ENCODE data around the gene SNRNP40.

SNRNP40 gene

DNA sequence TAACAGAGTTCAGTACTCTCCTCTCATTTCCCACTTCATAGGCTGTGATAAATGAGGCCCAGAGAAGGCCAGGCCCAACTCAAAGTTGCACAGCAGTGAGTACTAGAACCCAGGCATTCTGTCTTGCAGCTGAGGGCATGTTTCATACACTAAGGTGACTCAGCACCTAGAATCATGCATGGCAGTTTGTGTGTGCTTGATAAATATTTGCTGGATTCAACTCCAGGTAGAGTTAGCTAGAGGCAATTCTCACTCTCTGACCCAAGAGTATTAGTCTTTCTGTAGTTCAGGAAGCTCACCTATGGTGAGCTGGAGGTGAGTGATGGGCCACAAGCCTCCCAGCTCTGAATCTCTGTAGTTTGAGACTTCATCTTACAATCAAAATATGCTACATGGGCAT is 67.6 kb downstream of the SNRNP40 start:
- DNase-seq = no peak

- peak; percentile 20 for DNase-seq
Observed at GRCh38 chr1:31227891-31228568, 68.6 kb downstream of the SNRNP40 start.

- DNase-seq = no peak
Observed at GRCh38 chr1:31224068-31224467, 72.5 kb downstream of the SNRNP40 start.

- no peak for DNase-seq
Observed at GRCh38 chr1:31222176-31222575, 74.4 kb downstream of the SNRNP40 start.

DNA sequence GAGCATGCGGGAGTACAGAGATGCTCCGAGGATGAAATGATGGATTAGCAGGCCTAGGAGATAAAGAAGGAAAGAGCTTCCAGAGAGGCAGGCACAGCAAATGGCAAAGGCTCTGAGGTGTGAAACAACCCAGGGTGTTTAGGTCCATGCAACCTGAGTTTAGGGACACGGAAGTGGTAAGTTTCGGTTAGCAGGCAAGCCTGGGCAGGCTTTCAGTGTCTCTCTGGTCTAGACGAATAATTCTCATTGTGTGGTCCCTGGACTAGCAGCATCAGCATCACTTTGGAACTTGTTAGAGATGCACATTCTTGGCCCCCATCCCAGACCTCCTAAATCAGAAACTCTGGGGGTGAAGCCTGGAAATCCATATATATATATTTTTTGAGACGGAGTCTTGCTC is 75.5 kb downstream of the SNRNP40 start:
- no peak for DNase-seq

DNA sequence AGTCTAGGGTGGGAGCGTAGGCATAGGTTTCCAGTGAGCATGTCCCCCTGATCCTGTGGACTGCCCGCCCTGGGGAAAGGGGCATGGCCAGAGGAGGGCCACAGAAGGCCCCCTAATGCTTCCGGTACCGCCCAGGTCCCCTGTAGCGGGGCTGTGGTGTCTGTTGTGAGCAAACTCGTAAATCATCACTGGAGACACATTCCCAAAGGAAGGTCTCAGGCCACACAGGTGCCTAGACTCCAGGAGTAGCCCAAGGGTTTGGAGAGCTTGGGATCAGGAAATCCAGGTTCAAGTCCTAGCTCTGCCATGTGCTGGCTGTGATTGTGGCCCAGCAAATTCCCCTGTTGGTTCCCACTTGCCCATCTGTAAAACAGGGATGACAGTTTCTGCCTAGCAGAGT is 77.1 kb downstream of the SNRNP40 start:
- no peak for DNase-seq

DNA sequence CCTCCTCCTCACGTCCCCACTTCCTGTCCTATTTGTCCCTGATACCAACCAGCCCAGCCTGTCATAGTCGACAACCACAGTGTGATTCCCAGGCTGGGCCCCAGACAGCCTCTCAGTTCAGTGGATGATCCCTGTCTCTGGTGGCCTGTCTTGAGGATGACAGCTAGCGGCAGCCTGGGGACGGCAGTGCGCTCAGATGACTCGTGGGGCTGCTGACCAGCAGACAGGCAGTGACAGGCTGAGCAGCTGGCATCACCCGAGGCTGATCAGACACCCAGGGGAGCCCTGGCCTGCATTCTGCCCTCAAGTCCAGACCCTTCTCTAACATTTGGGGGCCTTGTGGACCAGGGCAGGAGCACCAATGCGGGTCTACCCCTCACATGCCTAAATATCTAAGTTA is 77.9 kb downstream of the SNRNP40 start:
- no peak for DNase-seq

GRCh38 chr1:31216016-31216415 is 80.6 kb downstream of the SNRNP40 start:
- peak; percentile 79 for DNase-seq

GRCh38 chr1:31215065-31215570 is 81.5 kb downstream of the SNRNP40 start:
- DNase-seq = no peak

DNA sequence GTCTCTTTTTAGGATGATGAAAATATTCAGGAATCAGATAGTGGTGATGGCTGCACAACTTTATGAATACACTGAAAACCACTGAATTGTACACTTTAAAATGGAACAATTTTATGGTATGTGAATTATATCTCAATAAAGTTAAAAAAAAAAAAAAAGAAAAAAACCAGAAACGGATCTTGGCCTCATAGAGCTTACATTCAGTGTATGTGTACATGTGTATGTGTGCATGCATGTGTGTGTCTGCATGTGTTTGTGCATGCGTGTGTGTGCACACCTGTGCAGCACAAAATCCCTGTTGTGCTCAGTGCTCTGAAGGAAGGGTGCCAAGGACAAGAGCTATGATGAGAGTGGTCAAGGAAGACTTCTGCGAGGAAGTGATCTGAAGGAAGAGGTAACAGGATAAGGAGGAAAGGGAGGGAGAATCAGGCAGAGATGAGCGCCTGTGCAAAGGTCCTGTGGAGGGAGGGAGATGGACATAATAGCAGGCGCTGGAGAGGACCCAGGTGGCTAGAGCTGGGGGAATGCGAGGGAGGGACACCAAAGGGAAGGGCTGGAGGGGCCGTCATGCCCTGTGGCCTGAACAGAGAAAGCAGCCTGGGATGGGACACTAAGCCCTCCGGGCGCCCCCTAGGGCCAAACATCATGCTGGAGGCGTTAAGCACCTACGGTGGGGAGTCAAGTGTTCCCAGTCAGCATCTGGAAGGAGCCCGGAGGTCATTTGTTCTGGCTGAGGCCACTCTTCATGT is 82.1 kb downstream of the SNRNP40 start:
- no peak for DNase-seq

All from right hindlimb (tissue), 1 donor.